ENCODE data around the gene LHPP.

The LHPP gene

DNA sequence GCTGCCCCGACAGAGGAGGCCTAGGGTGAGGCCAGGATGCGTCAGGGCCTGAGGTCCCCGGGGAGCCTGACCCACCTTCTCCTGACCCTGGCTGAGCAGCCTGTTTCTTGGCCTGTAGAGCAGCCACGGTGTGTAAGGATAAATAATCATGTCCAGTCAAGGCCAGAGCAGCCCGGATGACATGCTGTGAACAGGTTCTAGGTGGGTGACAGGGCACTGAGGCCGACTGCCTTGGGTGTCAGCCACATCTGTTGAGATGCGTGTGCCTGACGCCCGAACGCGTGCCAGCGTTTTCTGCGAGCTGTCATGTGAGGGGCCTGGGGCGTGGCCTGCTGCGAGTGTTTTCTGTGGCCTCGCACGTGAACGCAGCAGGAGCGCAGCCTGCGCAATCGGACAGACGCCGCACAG, 164.2 kb downstream of the LHPP start:
- DNase-seq (ENCODE audit: low spot score), result no peak

DNA sequence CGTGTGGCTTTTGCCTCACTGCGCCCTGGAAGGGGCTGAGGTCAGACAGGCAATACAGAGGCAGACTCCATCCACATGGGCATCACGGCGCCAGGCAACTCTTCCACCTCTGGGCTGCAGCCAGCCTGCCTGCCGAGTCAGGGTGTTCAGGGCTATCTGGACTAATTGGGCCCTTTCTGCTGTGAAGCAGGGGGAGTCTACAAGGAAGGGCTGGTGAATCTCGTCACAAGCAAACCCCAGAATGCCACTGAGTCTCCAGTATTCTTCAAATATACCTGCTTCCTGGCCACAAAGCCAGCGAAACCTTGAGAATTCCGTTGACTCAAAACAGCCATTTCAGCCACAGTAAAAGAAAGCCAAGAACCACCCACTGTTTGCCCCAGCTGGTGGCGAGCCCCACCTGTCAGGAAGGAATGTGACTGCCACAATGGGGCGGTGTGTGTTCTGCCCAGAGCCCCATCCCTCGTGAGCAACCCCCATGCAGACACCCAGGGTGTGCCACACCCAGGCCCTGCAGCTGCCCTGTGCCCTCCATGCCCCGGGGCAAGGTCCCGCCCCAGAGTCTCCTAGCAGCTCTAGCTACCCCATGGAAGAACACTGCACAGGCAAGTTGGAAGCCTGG, 165.2 kb downstream of the LHPP start:
- DNase-seq (ENCODE audit: low spot score), result no peak

DNA sequence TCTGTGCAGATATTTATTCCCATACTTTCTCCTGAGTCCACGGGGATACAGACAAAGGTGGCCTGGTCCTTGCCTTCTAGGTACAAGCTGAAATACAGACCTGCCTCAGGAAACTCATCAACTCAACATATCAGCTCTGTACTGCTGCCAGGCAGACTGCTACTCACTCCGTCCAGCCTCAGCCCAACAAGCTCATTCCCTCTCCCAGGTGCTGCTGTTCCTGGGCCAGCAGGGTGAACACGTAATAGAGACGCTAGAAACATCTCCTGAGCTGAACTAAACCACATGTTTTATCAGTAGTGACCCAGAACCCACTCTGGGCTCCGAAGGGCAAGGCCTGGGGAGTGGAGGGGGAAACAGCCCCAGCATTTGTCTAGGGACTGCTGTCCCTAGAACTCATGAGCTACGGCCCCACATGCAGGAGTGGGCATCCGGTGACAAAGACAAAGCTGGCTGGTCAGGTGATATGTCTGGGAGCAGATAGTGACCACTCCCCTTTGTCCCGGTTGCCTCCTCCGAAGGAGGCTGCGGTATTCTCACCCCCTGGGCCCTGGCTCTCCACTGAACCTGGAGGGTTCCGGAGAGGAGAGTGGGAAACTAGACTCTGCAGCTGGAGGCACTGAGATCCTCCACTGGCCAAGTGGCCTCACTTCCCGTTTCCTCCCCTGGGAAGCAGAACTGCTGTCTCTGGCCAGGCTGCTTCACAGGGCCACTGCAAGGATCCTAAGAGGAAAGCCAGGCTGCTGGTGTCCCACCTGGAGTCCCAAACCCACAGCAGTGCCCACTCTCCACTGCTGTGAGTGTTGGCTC, 166.4 kb downstream of the LHPP start:
- no peak for DNase-seq (ENCODE audit: low spot score)

DNA sequence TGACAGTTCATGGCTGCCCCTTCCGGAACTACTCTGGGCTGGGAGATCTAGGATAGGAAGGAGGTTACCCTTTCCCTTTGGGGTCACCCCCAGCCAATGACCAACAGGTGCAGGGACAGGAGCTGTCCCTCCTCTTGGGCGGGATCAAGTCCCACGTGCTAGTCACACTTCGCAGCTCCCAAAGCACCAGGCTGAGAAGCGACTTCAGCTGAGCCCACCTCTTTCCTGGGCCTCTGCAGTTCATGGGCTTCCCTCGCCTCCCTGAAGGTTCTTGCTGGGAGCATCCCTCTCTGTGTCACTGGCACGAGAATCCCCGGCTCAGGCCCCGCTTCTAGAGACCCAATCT, 167.0 kb downstream of the LHPP start:
- no peak for DNase-seq (ENCODE audit: low spot score)

DNA sequence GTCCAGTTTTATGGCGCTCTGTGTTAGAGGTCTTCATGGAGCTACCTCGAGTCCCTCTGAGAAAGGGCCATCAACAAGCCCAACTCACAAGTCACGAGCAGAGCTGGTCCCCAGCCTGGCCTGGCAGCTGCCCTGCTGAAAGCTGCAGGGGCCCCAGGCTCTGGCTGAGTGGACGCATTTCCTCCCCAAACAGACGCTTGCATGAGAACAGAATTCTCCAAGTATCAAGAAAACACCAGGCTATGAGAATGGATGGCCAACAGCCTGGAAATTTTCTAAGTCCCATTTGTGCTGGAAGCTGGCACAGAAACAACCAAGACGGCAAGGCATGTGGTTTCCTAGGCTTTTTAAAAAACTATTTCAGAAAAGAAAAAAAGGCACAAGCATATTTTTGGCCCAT, 167.8 kb downstream of the LHPP start:
- peak; percentile 89 for DNase-seq (ENCODE audit: low spot score)

DNA sequence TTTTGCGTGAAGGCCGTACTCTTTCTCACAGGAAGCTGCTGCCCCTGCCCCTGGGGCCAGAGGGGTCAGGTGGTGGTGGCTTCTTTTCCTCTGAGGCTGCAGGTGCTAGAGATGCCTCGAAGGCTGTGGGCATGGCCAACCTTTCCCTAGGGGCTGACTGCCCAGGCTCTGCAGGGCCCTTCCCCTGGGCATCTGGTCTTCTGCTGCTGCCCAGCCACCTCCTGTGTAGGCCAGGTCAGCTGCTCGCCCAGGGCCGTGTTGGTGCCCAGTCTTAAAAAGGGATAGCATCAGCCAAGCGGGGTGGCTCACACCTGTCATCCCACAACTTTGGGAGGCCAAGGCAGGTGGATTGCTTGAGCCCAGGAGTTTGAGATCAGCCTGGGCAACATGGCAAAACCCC, 168.2 kb downstream of the LHPP start:
- no peak for DNase-seq (ENCODE audit: low spot score)

DNA sequence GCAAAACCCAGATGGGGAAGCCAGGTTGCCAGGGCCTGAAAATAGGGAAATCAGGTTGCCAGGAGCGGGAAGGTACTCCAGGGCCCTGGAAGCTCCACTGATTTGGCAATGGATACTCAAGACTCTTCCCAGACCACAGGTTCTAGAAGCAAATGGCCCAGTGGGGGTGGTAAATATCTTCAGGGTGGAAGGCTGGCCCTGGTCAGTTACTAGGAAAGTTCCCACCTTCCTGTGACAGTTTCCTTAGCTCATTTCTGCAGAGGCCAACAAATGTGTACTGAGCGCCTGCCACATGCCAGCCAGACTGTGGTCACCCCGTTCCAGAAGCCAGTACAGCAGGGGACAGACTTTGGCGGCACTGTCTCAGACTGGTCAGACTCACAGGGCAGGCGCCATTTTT, 168.9 kb downstream of the LHPP start:
- DNase-seq (ENCODE audit: low spot score), result no peak

DNA sequence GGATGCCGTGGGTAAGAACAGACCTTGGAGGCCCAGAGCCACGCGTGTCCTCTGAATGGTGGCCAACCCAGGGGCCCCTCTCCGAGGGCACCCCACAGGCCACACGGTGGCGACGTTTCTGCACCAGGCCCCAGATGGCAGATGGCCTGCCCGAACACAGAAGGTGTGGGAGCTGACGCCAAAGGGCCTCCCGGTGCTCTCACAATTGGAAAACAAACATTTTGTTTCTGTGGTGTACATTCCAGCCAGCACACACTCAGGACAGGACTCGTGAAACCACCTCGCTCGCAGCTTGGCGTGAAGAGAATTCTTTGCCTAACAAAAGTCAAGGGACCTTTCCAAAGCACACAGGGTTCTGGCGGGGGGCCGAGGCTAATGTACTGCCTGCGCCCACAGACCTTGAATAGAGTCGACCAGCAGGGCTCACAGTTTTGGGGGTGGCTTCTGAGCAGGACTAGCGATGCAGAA, 170.5 kb downstream of the LHPP start:
- DNase-seq (ENCODE audit: low spot score), result no peak

DNA sequence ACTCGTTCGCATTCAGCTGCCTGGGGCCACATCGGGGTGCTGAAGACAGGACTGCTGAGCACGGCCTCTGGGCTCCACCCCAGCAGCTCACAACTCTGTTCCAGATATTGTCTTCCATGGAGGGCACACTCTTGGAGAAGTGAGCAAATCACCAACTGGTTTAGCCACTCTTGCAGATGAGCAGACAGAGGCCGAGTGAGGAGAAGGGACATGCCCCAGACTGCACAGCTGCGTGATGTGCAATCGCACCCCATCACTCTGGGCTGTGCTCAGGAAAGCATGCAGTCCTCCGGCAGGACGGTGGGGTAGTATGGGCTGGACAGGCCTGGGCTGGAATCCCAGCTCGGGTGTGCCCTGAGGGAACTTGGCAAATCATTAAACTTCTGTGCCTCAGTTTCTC, 170.9 kb downstream of the LHPP start:
- DNase-seq (ENCODE audit: low spot score), result no peak

DNA sequence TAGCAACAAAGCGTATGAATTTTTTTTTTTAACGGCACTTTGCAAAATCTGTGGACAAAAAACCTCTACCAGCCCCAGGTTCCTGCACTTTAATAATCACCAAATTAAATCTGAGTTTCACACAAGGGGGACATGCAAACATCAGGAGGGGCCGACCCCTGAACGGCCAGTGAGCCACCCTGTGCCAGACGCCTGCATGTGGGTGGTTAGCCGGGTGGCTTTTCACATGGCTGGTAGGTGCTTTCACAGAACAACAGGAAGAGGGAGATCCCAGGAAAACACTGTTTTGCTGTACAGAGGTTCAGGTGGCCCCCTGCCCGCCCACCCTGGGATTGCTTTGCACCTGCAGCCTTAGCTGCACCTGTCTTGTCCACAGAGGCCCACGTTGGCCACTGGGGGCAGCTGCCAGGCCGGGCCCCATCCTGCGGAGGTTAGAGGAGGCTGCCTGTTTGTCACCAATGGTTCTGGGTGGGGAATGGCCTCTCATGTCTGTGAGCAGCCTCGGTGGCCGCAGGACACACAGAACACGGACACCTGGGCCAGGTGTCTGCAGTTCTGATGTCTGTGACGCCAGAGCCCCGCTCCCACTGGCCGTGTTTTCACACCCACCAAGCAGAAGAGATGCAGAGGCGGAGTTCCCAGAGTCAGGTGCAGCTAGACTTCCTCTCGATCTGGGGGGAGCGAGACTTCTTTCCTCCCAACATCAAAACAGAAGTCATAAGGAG, 174.8 kb downstream of the LHPP start:
- DNase-seq (ENCODE audit: low spot score), result no peak

DNA sequence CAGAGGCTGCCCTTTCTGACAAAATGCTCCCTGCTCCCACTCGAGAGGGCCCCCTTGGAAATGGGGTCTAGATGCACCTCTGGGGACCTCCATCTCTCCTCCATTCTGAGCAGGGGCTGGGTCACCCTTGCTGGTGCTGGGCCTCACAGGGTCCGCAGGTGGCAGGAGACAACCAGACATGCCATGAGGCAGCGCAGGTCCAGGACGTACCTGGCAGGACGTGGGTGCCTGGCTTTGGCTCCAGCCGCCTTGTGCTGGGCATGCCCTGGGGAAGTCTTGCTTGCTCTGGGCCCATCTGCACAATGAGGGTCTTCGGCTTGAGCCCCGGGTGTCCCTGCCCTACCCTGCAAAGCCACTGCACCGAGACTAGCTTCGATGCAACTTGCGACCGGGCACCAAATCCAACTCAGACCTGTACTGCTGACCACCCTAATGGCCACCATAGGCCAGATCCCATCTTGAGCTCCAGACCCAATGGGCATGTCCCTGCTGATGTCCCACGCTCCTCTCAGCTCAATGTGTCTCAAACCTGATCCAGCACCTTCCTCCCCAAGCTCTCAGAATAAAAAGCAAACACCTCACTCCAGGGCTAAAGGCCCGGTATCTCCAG, 175.6 kb downstream of the LHPP start:
- DNase-seq (ENCODE audit: low spot score), result no peak

DNA sequence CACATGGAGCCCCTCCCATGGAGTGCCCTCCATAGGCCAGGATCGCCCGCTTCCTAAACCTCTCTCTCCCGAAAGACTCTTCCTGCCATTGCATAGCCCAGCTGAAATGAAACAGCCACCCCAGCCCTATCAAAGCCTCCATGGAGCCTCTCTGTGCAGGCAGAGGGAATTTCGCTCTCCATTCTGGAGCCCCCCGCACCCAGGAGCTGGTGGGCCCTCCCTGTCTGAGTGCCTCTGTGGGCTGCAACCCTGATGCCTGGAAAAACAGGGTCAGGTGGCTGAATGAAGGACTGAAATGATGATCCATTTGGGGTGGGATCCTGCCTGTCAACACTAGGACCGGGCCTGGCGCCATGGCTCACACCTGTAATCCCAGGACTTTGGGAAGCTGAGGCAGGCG, 176.1 kb downstream of the LHPP start:
- DNase-seq (ENCODE audit: low spot score), result no peak

DNA sequence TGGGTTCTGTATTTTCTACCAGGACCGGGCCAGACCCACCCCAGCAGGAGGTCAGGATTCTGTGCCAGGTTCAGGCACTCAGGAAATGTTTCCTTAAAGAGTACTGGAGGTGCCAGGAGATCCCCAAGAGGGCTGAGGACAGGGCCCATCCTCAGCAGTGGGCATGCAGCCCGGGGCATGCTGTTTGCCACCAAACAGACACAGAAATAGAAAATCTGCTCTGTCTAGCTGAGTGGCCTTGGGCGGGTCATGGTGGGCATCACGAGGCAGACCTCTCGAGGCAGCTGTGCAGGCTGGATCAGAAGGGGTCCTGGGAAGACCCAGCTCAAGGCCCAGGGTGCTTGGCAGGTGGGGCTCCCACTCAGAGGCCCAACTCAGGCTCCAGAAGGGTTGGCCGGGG, 177.6 kb downstream of the LHPP start:
- DNase-seq (ENCODE audit: low spot score), result no peak

DNA sequence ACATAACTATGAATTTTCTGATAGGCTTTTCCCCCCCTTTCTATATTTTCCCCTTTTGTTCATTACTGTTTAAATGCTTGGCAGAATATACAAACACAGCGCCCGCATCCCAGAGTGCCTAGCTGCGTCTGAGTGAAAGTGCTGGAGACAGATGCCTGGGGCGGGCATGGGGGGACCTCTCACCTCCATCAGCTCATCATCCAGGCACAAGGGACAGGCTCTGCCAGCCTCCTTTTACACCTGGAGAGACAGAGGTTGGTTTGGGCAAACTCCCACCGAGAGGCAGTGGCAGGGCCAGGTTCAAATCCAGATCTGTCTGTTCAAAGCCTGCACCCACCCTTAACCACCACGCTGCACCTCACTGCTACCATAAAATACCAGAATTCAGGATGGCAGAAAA, 178.0 kb downstream of the LHPP start:
- no peak for DNase-seq (ENCODE audit: low spot score)

DNA sequence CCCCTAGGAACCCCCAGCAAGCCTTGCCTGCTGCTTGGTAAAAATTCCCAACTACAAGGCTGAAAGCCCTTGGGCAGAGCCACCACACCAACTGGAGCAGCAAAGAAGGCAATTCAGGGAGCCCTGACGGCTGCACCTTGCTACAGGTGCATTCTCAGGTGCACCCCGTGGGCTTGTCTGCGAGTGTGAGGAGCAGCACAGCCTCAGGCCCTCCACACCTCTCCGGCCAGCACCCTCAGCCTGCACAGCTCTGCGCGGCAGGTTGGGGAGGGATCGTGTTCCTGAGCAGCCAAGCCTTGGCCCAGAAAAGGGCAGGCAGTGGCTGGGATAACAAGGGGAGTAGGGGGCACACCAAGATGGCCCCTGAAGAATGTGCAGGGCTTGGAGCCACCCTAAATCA, 178.4 kb downstream of the LHPP start:
- no peak for DNase-seq (ENCODE audit: low spot score)

DNA sequence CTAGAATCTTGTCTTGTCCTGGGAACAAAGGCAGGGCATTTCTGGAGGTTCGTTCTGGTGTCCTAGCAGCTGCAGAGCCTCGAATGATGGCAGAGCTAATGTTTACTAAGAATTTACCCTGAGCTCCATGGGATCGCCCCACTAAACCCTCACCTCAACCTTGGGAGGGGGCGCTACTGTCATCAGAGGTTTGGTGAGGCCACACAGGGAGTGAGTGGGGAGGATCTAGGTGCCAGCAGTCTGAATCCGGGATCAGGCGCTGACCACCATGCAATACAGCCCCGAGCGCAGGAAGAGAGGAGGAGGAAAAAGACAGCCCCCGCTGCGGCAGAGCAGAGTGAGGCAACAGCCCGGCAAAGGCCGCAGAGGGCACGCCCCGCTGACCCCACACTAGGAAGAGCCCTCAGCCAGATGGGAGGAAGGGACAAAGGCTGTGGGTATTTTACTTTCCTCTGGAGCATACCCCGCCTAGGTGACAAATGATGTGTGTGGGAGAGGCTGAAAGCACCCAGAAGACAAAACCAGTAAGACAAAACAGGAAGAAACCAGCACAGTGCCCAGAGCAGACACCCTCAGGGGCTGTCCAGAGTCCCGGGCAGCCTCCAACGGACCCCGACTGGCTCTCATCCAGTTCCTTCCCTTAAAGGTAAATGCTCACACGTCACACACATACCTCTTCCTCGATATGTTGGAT, 179.1 kb downstream of the LHPP start:
- no peak for DNase-seq (ENCODE audit: low spot score)

DNA sequence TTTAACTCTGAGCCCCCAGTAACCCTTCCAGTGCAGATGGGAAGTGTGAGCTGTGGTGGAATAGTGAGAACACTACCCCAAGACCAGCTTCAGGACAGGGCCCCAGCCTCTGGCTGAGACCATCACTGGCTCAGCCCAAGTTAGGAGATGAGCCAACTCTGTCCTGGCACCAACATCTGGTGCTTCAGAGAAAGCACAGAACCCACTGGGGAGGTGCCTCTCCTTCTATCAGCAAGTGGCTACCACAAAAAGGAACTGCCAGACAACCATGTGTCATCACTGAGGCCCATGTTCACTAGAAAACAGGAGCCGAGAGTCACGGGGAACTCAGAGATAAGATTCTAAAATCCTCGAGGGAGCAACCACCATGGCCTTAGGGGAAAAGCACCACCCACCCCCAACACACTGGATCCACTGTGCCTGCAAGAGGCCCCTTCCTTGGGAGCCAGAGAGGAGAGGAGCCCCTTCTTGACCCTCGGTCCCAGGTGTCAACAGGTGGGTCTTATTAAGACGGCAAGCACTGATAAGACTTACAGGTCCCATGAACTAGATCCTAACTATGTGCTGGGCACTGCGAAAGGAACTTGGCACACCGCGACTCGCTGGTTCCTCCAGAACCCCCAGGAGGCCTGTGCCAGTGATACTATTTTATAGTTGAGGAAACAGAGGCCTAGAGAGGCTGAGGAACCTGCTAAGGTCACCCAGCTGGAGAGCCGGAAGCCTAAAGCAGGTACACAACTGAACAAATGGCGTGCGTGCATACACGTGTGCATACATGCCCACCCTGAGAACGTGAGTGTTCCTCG, 179.9 kb downstream of the LHPP start:
- peak; percentile 78 for DNase-seq (ENCODE audit: low spot score)

DNA sequence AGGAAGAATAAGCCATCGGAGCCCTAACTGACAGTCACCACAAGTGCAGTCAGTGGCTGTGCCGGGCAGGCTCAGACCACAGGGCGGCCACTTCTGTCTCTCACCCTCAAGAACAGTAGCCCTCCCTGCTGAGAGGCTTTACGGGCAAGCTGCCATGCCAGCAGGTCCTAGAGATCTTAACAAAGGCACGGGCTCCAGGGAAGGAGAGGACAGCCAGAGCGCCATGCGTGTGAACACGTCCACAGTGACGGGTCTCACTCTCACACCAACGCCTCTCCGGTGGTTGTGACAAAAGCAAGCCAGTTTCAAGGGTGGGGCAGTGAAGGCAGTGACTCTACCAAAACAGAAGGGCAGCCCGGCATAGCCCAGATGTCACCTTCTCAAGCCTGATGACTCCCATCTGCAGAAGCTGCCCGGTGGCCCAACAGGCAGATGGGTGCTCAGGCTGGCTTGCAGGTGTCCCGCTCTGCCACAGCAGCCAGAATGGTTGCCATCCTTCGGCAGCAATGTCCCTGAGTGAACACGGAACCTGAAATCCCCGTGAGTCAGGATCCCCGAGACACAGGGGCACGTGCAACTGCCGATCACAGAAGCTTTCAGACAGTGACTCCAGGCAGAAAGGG, 180.6 kb downstream of the LHPP start:
- no peak for DNase-seq (ENCODE audit: low spot score)

DNA sequence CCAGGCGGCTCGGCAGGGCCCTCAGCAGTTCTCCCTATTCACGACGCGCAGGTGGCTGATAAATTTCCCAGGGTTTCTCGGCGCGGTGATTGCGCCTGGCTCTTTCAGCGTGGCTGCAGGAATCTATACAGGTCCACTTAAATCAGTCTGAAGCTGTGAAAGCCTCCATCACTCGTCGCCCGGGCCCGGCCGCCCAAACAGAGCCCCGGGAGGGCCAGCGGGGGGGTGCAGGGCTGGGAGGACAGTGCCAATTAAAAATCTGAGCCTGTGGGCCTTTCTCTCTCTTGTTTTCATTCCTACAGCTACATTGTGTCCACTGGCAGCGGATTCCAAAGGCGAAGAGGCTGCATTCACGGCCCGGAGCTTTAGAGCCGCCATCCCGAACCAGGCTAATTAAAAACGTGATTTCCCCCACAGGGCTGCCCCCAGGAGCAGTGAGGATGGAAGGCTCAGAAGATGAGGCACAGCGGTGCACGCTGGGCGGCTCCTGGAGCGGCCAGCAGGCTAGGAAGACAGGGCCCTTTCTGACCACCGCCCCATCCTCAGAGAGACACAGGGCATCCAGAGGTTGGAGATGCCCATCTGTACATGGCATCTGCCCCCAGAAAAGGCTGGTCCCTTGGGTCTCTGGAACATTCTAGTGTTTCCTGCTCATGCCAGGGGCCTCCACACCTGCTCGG, 181.8 kb downstream of the LHPP start:
- no peak for DNase-seq (ENCODE audit: low spot score)

DNA sequence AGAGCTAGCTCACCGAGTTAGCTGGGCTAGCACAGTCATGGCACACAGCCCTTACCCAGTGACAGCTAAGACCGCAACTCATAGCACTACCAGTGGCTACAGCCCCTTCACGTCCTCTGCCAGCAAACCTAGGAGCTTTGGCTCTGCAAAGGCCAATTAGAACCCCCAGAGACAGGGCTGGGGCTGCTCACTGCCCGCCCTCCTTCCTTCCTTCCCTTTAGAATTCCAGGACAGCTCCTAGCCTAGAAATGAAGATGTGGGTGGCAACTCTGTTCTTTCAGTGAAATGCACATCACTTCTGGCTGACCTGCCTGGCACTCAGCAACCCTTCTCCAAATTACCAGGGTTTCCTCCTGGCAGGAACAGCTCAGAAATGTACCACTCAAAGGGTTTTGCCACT, 182.6 kb downstream of the LHPP start:
- DNase-seq (ENCODE audit: low spot score), result no peak
